NCI-H2029 (cell line): ENCODE results near the gene NUF2.
"Not testable (repeated sequence)": the region's sequence is repeated elsewhere in the genome, so short reads cannot be mapped to it uniquely, and the experiment has no call there.

Experiments
- DNase-seq: peaks from one replicate; lab custom pipeline; 2025; lab: John Stamatoyannopoulos, UW

NUF2 gene

DNA sequence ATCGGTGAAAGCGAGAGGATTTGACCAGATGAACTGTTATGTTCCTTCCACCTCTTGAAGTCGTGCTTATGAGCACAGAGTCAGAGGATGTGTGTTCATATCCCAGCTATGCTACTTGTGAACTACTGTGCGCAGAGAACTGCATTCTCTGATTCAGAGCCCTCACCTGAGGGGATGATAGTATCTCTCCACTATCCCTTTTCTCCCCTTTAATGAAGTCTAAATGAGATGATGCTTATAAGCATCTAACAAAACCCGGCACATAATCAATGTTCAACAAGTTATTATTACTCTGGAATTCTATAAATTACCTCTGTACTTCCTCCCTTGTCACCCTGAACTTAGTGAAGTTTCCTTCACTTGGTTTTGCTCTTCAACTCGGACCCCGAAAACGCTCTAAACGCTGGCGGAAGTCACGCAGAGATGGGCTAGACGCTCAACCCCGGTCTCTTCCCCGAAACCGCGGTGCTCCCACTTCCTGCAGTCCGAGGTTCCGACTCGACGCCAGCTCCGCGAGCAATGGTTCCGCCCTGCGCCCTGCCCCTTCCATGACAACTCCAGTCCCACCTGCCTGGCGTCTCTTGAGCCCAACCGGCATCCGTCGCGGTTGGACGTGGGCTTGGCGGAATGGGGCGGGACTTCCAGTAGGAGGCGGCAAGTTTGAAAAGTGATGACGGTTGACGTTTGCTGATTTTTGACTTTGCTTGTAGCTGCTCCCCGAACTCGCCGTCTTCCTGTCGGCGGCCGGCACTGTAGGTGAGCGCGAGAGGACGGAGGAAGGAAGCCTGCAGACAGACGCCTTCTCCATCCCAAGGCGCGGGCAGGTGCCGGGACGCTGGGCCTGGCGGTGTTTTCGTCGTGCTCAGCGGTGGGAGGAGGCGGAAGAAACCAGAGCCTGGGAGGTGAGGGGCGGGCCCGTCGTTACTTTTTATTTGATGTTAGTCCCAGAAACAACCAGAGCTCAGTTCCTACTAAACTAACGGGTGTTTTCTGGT lies at the start of gene NUF2:
Gene NUF2 (plus strand): TSS at position 644 of the 995 bp plus-strand sequence. CDS start 4,098 bp downstream, outside the sequence.
- peak; percentile 95 for DNase-seq

DNA sequence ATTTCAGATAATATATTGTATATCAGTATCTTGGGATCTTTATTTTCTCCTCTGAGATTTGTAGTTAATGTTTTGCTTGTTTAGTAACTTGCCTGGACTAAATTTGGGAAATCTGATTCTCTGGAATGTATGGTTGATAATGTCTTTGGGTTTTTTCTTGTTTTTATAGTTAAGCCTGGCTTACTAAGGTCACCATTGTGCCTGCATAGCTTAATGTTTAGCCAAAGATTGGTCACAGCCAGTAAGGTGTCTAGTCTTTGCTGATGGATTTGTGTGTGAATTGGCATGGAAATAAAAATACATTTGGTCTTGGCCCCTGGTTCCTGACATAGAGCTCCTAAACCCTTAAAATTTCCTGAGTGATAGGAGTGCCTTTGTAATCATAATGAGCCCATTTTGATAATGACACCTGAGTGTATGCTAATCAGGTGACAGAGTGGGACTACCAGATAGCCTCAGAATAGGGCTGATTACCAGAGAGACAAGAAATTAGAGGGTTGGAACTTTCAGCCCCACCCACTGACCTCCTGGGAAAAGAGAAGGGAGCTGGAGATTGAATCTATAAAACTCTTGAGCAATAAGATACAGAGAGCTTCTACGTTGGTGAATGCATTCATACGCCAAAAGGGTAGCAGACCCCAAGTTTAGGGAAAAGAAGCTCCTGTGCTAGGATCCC lies 47.9 kb upstream of the NUF2 start:
- no peak for DNase-seq

GRCh38 chr1:163275222-163275621 lies 46.5 kb upstream of the NUF2 start:
- DNase-seq = no peak

DNA sequence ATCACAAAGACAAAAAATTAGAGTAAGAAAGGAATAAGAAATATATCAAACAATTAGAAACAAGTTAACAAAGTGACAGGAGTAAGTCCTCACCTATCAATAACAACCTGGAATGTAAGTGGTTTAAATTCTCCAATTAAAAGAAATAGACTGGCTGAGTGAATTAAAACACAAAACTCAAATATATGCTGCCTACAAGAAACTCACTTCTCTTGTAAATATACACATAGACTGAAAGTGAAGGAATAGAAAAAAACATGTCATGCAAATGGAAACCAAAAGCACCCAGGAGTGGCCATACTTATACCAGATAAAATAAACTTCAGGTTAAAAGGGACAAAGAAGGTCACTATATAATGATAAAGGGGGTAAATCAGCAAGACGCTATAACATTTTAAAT lies 43.2 kb upstream of the NUF2 start:
- DNase-seq = no peak

GRCh38 chr1:163284867-163285266 lies 36.9 kb upstream of the NUF2 start:
- not testable (repeated sequence) for DNase-seq

DNA sequence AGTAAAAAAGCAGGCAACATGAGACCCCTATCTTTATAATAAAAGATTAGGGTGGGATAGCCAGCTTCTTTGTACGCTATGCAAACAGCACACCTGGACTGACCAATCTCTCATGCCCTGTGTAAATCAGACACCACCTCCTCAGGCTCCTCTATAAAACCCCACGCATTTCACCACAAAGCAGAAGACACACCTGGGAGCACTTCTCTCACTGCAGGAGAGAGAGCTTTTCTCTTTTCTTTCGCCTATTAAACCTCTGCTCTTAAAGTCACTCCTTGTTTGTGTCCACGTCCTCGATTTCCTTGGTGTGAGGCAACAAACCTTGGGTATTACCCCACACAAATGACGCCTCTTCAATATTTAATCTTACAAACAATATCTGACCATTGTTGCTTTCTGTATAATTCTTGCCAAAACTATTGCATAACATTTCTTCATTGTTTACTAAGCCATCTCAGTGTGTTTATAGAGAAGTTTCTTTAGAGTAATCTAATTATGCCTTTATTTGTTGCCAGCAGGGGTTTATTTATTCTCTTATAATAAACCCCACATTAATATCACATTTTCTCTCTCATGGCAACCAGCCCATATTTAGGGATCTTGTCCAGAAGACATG lies 31.6 kb upstream of the NUF2 start:
- peak; percentile 43 for DNase-seq

DNA sequence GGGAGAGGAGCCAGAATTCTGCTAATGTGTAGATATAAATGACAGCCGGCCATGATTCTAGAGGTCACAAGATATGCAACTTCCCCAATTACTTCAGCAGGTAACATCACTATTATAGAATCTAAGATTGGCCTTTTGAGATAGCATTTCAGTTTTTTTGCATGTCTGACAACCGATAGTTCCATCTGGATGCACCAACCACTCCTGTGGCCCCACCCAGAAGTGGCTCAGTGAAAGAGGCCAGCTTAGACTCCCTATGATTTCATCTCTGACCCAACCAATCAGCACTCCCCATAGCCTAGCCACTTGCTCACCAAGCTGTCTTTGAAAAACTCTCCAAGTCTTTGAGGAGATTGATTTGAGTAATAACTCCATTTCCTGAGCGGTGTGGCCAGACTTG lies 30.3 kb upstream of the NUF2 start:
- DNase-seq = no peak

GRCh38 chr1:163292153-163292552 lies 29.6 kb upstream of the NUF2 start:
- not testable (repeated sequence) for DNase-seq

DNA sequence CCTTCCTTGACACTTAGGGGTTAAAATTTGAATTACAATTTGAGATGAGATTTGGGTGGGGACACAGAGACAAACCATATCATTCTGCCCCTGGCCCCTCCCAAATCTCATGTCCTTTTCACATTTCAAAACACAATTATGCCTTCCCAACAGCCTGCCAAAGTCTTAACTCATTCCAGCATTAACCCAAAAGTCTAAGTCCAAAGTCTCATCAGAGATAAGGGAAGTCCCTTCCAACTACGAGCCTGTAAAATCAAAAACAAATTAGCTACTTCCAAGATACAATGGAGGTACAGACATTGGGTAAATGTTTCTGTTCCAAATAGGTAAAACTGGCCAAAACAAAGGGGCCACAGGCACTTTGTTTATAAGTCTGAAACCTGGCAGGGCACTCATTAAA lies 28.3 kb upstream of the NUF2 start:
- not testable (repeated sequence) for DNase-seq

DNA sequence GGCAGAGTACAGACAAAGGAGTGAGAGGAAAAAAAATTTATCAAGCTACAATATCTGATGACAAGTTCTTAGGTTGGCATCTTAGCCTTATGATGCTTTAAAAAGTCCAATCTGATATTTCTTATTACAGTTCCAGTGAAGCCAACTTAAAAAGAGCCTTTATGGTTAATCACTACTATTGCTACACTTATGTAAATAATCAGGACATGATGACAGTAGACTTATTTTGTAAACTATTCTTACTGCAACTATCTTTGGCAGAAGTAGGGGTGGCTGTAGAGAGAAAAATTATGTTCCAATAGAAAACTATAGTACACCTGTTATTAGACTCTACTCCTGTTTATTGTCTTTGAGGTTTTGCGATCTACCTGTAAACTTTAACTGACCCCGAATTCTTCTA lies 25.8 kb upstream of the NUF2 start:
- DNase-seq = no peak

- DNase-seq = no peak
These were observed 25.1 kb upstream of the NUF2 start for GRCh38 chr1:163296504-163297263.

GRCh38 chr1:163298365-163298764 lies 23.4 kb upstream of the NUF2 start:
- DNase-seq = no peak

DNA sequence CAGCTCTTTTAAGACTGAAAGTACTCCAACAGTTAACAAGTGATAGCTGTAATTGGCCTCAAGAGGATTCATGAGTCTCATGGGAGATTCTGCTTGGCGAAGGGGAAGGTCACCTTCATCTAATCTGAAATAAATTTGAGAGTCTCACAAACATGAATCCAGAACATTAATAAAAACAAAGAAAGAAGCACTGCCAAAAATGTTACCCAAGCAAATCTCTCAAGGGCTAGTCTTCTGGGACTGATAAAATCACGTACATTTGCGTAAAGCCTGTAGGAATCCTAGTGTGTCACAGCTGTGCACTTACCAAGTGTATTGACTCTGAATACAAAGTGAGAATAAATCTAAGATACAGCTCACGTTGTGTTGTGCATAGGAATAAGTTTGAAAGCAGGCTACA lies 21.2 kb upstream of the NUF2 start:
- no peak for DNase-seq

DNA sequence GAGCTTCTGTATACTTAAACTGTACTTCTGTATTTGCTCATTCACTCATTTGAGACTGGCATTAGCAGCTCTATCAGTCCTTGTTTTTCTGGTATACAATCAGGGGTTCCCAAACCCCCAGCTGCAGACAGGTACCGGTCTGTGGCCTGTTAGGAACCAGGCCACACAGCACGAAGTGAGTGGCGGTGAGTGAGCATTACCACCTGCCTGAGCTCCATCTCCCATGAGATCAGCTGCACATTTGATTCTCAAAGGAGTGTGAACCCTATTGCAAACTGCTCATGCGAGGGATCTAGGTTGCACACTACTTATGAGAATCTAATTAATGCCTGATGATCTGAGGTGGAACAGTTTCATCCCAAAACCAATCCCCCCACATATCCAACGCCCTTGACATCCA lies 18.2 kb upstream of the NUF2 start:
- no peak for DNase-seq

DNA sequence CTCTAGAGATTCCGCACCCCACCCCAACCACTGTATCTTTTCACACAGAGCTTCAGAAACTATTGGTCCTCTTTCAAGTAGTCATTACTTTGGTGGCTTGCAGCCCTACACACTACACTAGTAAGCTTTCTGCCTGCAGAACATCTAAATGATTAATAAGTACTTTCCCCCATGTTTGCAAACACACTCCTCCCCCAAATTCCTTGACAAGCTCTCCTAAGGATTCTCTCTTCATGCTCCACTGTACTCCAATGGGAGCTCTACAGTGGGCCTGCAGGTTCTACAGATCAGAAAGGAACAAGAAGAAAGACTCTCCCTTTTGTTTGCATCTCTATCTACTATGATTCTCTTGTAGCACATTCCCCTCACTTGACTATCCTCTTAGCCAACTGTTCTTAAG lies 16.3 kb upstream of the NUF2 start:
- no peak for DNase-seq

GRCh38 chr1:163307479-163308171 lies 14.1 kb upstream of the NUF2 start:
- DNase-seq = no peak

DNA sequence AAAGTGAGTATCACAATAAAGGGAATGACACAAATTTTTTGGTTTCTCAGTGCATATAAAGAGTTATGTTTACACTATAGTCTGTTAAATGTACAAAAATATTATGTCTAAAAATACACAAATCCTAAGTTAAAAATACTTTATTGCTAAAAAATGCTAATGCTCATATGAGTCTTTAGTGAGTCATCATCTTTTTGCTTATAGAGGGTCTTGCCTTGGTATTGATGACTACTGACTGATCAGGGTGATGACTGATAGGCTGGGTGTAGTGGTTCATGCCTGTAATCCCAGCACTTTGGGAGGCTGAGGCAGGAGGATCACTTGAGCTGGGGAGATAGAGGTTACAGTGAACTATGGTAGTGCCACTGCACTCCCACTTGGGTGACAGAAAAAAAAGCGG lies 12.9 kb upstream of the NUF2 start:
- no peak for DNase-seq

DNA sequence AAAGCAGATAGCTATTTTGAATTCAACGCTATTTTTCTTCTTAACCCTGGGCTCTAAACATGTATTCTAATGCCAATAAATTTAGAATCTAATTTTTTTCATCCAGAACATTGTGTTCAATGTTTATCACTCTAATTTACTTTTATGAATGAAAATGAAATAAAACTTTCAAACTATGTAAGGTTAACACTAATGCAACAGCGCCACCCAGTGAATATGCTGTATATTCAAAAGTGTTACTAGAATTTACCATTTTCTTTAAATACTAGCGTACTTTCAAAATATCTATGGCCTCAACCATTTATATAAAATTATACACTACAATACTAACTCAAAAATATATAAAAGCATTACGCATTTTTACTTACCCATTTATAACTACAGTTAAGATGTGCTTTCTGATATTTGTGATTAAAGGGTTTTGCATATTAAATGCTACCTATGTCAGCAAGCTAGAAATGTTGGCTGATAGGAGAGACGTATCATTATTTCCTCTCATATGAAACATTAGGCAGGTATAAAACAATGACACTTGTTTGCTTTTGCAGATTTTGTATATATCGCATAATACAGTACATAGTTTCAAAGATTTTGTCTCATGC lies 5.9 kb upstream of the NUF2 start:
- no peak for DNase-seq

DNA sequence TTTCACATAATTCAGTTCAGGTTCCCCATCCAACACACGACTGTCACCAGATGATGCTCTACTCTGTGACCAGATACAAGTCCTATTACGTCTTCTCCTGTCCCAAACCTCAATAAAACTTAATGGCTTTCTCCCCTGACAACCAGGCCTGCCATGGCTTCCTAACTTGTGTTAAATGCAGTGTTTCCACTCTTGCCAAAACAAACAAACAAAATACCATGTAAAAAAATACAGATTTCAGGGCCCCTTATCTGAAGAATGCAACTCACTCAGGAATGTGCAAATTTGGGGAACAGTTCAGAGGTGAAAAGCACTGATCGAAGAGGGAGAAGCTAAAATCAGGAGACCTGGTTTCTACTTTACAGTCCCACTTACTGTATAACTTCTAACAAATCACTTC lies 863 bp upstream of the NUF2 start:
- no peak for DNase-seq

GRCh38 chr1:163323339-163323738 lies 1.6 kb downstream of the NUF2 start:
- not testable (repeated sequence) for DNase-seq

GRCh38 chr1:163331116-163331515 lies 9.4 kb downstream of the NUF2 start:
- DNase-seq = no peak
